Activated effector memory CD4-positive, alpha-beta T cell treated with anti-CD3 and anti-CD28 coated beads, Interleukin-2, amount 50 U/mL, for 16 hours (primary cell): ENCODE data around the gene TRIM66.
"Not testable (repeated sequence)": the region's sequence is repeated elsewhere in the genome, so short reads cannot be mapped to it uniquely, and the experiment has no call there.

Experiments used
- DNase-seq: peaks from one replicate; pipeline ENCODE4 v3.0.0-alpha.2; 2020

The TRIM66 gene

GRCh38 chr11:8688414-8689362 lies 6.2 kb upstream of the TRIM66 start:
- DNase-seq: peak; percentile 95

GRCh38 chr11:8686325-8686724 lies 3.9 kb upstream of the TRIM66 start:
- no peak for DNase-seq

DNA sequence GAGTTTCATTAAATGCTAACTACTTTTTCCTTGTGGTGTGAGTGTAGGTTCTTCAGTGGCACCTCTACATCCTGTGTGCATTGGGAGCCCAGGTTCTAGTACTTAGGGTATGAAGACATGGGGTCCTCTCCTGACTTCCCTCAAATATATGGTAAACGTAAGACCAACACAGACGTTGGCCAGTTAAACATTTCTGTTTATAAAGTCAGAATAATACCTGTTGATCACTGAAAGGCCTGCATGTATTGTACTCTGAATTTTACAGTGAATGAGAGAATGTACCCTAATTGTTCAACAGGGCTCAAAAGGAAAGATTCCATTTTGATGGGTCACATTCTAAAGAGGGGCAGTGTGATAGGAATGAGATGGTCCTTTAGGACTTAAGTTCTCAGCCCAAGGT lies 3.4 kb upstream of the TRIM66 start:
- DNase-seq: no peak

- DNase-seq: no peak
Observed at GRCh38 chr11:8685306-8685705, 2.8 kb upstream of the TRIM66 start.

DNA sequence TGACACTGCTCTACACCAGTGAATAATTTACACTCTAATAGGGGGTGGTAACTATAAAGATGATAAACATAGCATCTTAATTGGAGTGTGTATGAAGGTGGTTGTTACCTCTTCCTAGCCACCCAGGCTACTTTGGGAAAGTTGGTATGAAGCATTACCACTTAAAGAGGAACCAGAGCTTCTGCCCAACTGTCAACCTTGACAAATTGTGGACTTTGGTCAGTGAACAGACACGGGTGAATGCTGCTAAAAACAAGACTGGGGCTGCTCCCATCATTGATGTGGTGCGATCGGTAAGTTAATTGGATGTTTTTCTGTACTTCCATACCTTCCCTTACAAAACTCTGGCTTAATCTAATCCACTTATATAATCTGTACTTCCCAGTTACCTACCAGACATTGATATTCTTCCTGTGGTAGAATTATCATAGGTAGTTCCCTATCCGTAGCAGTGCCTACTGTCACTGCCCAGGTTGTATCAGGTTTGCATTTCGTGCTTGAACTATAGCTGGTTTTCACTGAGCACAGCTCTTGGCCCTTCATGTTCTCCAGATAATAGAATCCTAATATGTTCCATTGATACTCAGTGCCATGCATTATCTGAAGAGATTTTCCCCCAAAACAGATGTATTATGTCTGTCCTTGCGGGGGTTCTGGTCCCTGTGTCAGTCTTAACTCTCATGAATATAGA lies 2.3 kb upstream of the TRIM66 start:
- no peak for DNase-seq

DNA sequence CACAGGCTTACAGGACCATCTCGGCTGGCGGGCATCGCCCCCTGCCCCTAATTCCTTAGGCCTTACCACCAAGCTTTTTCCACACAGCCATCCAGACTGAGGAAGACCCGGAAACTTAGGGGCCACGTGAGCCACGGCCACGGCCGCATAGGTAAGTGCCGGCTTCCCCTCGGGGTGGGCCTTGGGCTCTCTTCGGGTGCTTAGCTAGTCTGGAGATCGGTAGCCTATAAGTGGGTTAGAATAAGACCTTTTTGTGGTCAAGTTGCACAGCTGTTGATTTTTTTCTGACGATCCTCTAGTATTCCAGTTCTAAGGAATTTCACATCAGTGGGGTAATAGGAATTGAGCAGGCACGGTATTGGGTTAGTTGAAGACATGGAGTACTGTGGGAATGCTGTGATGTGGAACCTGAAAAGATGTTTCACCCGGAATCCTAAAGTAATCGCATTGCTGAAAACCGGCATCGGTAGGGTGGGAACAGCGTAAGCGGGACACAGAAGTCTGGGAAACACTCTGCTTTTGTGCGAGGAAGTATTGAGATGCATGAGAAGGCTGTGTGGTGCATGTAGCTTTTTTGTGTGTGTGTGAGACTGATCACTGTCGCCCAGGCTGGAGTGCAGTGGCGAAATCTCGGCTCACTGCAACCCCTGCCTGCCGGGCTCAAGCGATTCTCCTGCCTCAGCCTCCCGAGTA lies 796 bp upstream of the TRIM66 start:
- DNase-seq: no peak

DNA sequence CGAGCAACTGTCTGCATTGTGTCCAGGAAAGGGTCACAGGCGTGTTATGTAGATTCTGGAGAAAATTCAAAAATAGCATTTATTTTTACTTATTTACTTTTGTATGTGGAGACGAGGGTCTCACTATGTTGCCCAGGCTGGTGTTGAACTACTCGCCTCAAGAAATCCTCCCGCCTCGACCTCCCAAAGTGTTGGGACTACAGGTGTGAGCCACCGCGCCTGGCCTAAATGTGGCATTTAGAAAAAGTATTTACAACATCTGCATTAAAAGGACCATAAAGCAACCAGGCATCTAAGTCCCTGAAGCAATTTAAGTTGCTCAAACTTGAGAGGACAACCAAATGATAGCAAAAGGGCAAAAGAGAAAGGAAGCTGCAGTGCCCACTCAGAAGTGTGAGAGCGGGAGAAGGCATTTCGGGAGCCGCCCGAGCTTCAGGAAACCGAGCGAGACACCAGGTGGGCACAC lies 595 bp downstream of the TRIM66 start:
- no peak for DNase-seq

GRCh38 chr11:8679006-8679405 lies 3.5 kb downstream of the TRIM66 start:
- DNase-seq: no peak

GRCh38 chr11:8676458-8676857 lies 6.0 kb downstream of the TRIM66 start:
- DNase-seq: no peak

- DNase-seq: no peak
Observed at GRCh38 chr11:8674859-8675258, 7.6 kb downstream of the TRIM66 start.

- no peak for DNase-seq
Observed at GRCh38 chr11:8672346-8672745, 10.1 kb downstream of the TRIM66 start.

DNA sequence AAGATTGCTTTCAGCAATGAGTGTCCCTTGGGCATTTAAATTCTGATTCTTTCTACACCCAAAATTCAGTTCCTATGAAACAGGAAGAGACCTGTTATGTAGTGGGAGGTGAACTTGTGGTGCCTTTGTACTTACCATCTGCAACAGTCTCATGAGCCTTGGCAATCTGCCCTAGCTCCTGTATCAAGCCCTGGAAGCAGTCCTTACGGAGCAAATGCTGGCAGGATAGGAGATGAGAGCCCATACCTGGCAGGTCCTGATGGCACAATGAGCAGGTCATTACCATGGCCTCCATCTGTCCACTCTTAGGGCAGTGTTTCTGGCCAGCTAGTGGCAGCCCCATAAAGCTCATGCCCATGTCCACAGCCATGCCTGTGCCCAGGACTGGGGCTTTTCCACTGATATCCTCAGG lies 10.8 kb downstream of the TRIM66 start:
- DNase-seq: no peak

DNA sequence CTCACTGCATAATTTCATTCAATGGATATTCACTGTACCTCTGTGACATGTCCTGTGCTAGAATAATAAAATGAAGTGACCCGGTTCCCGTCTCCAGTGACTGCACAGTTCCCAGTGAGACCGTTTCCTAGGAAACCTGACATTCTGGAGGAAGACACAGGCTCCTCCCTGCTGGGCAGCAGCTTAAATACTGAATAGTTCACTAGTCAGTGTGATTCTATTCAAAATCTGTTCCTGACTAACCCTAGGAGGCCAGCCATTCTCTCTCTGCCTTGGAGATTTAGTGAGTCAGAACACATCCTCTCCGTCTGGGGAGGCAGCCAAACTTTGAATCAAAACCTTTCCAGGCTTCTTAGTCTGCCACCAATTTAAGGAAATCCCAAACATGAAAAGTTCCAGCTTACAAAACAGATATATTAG lies 11.3 kb downstream of the TRIM66 start:
- no peak for DNase-seq

- not testable (repeated sequence) for DNase-seq
Observed at GRCh38 chr11:8670081-8670480, 12.4 kb downstream of the TRIM66 start.

- no peak for DNase-seq
Observed at GRCh38 chr11:8665222-8665621, 17.2 kb downstream of the TRIM66 start.

DNA sequence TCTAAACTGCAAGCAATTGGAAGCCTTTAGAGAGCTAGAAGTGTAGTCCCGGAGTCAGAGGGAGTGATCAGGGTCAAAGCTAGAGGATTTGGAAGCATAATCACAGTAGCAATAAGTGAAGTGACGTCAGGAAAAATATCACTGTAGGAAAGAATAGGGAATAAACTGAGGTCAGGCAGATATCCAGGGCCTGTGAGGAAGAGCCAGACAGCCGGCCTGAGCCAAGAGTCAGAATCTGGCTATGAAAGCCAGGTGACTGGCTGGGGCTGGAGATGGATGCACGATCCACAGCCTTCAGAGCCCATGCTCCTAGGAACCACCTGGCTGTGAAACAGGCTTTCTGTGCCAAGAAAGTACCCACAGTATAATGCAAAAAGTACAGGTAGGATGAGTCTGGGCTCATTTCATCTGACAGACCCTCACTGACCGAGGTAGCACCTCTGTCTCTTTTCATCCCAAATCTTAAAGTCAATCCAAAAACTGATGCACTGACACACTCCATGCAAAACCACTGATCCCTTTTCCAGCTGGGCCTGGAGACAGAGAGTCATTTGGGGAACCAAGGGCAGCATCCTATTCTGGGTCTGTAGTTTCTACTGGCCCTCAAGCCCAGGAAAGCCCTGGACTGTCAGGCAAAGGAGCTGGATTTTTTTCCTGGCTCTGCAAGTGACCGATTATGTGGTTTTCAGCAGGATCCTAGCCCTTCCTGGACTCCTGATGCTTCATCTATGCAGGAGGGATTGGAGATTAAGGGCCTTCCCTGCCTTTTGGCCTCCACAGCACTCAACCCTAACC lies 21.3 kb downstream of the TRIM66 start:
- no peak for DNase-seq

GRCh38 chr11:8658321-8659057 lies 24.0 kb downstream of the TRIM66 start:
- no peak for DNase-seq

- DNase-seq: no peak
Observed at GRCh38 chr11:8656291-8656690, 26.2 kb downstream of the TRIM66 start.

- DNase-seq: no peak
Observed at GRCh38 chr11:8654503-8654902, 28.0 kb downstream of the TRIM66 start.

GRCh38 chr11:8652140-8652539 lies 30.3 kb downstream of the TRIM66 start:
- DNase-seq: no peak

DNA sequence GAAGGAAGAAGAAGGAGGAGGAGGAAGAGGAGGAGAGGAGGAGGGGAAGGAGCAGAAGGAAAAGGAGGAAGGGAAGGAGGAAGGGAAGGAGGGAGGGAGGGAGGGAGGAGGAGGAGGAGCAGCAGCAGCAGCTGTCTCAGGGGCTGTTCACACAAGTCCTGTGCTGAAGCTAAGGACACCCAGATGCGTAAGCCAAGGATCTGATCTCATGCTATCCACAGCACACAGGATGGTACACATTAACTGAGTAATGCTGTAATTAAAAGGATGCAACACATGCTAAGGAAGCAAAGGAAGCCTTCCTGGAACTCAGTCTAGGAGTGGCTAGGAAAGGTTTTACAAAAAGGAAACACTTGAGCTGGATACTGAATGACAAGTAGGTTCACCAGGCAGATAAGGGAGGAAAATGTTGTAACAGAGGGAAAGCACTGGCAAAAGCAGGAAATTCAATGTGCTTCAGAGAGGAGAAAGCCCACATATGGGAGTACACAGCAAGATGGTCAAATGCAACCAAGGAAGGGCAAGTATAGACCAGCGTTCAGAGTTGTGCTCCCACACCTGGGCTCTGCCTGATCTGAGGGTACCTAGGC lies 32.0 kb downstream of the TRIM66 start:
- no peak for DNase-seq
